Mesenchymal stem cell (in vitro differentiated cells and primary cell): Measurements from ENCODE around the gene PDAP1.

Source experiments
- DNase-seq: peaks from one replicate; pipeline ENCODE4 v3.0.0-alpha.2; 2013
- H2AFZ ChIP-seq: one replicate; pipeline ENCODE4 v1.6.1; 2013; ENCODE audit warnings: low read depth, mild to moderate bottlenecking, control low read depth, inconsistent platforms, low read length, moderate library complexity
- H2AK5ac ChIP-seq: 2 replicates; pipeline ENCODE4 v1.6.1; 2013; ENCODE audit warnings: low read length, moderate library complexity, mild to moderate bottlenecking, inconsistent platforms; ENCODE audit not compliant: severe bottlenecking
- H2BK120ac ChIP-seq: one replicate; pipeline ENCODE4 v1.6.1; 2013; ENCODE audit warnings: low read depth, mild to moderate bottlenecking, inconsistent platforms, low read length, moderate library complexity
- H2BK12ac ChIP-seq, 2 experiments: one replicate each; pipeline ENCODE4 v1.6.1; 2013; ENCODE audit warnings: inconsistent platforms in 2 of 2, low read length in 2 of 2, mild to moderate bottlenecking in 2 of 2, moderate library complexity in 2 of 2, control low read depth in 1 of 2
- H2BK15ac ChIP-seq: one replicate; pipeline ENCODE4 v1.6.1; 2013; ENCODE audit warnings: mild to moderate bottlenecking, low read depth, inconsistent platforms; ENCODE audit not compliant: poor library complexity, severe bottlenecking
- H2BK5ac ChIP-seq: 2 replicates; pipeline ENCODE4 v1.6.1; 2013; ENCODE audit warnings: low read depth, mild to moderate bottlenecking, low read length, control low read depth, inconsistent platforms; ENCODE audit not compliant: poor library complexity, severe bottlenecking
- H3K14ac ChIP-seq, 2 experiments: one replicate each; pipeline ENCODE4 v1.6.1; 2013; ENCODE audit warnings: inconsistent platforms in 2 of 2, low read length in 2 of 2, control low read depth in 1 of 2, mild to moderate bottlenecking in 1 of 2, moderate library complexity in 1 of 2
- H3K18ac ChIP-seq, 2 experiments: one replicate each; pipeline ENCODE4 v1.6.1; 2013; ENCODE audit warnings: inconsistent platforms in 2 of 2, low read length in 2 of 2, control low read depth in 1 of 2, low read depth in 1 of 2, mild to moderate bottlenecking in 1 of 2
- H3K23ac ChIP-seq, 2 experiments: one replicate each; pipeline ENCODE4 v1.6.1; 2013; ENCODE audit warnings: inconsistent platforms in 2 of 2, low read length in 2 of 2, mild to moderate bottlenecking in 2 of 2, moderate library complexity in 2 of 2, control low read depth in 1 of 2
- H3K27ac ChIP-seq: 2 replicates; pipeline ENCODE4 v1.5.1; 2013; ENCODE audit warnings: mild to moderate bottlenecking, moderate library complexity, low read length, control low read depth, inconsistent platforms; ENCODE audit not compliant: poor library complexity, severe bottlenecking
- H3K27me3 ChIP-seq, 2 experiments: 2 replicates each; pipeline versions ENCODE4 v1.6.1 to v1.7.0; 2013; ENCODE audit warnings: low read length in 2 of 2, mild to moderate bottlenecking in 2 of 2, moderate library complexity in 2 of 2, control low read depth in 1 of 2, inconsistent platforms in 1 of 2; ENCODE audit not compliant: control insufficient read depth in 1 of 2, insufficient read depth in 1 of 2
- H3K36me3 ChIP-seq, 2 experiments: 2 replicates each; pipeline versions ENCODE4 v1.6.1 to v1.7.0; 2013; ENCODE audit warnings: low read length in 2 of 2, control low read depth in 1 of 2, inconsistent platforms in 1 of 2, low read depth in 1 of 2, mild to moderate bottlenecking in 1 of 2; ENCODE audit not compliant: insufficient read depth in 2 of 2, control insufficient read depth in 1 of 2
- H3K4ac ChIP-seq, 2 experiments: one replicate each; pipeline ENCODE4 v1.6.1; 2013; ENCODE audit warnings: inconsistent platforms in 2 of 2, low read length in 2 of 2, mild to moderate bottlenecking in 2 of 2, moderate library complexity in 2 of 2, control low read depth in 1 of 2, low read depth in 1 of 2
- H3K4me1 ChIP-seq: 2 replicates; pipeline ENCODE4 v1.6.1; 2013; ENCODE audit warnings: low read depth, low read length, control low read depth; ENCODE audit not compliant: control insufficient read depth, insufficient read depth
- H3K4me2 ChIP-seq: 2 replicates; pipeline ENCODE4 v1.6.1; 2013; ENCODE audit warnings: low read length, mild to moderate bottlenecking, inconsistent platforms; ENCODE audit not compliant: poor library complexity, severe bottlenecking
- H3K4me3 ChIP-seq, 2 experiments: 2 replicates each; pipeline versions ENCODE4 v1.5.1 to v1.7.0; 2013; ENCODE audit warnings: low read length in 2 of 2, mild to moderate bottlenecking in 2 of 2, control low read depth in 1 of 2, low read depth in 1 of 2; ENCODE audit not compliant: insufficient read depth in 1 of 2
- H3K79me1 ChIP-seq: replicated peaks from 2 replicates; pipeline ENCODE4 v1.6.1; 2013; ENCODE audit warnings: mild to moderate bottlenecking, control low read depth, low read length, inconsistent platforms; ENCODE audit not compliant: poor library complexity, severe bottlenecking
- H3K9ac ChIP-seq: 2 replicates; pipeline ENCODE4 v1.7.0; 2013; ENCODE audit warnings: mild to moderate bottlenecking, low read length, moderate library complexity
- H3K9me3 ChIP-seq: 2 replicates; pipeline ENCODE4 v1.7.0; 2013; ENCODE audit warnings: mild to moderate bottlenecking, low read length; ENCODE audit not compliant: control insufficient read depth
- H4K8ac ChIP-seq: one replicate; pipeline ENCODE4 v1.6.1; 2013; ENCODE audit warnings: inconsistent platforms, mild to moderate bottlenecking, low read length, moderate library complexity
- H4K91ac ChIP-seq: one replicate; pipeline ENCODE4 v1.6.1; 2013; ENCODE audit warnings: mild to moderate bottlenecking, low read length, inconsistent platforms
- WGBS: methylation state at CpG from one replicate; pipeline ENCODE4 v1.1.7; 2013; ENCODE audit warnings: mixed read lengths; 5-methylcytosine and 5-hydroxymethylcytosine counted together

The PDAP1 gene

DNA sequence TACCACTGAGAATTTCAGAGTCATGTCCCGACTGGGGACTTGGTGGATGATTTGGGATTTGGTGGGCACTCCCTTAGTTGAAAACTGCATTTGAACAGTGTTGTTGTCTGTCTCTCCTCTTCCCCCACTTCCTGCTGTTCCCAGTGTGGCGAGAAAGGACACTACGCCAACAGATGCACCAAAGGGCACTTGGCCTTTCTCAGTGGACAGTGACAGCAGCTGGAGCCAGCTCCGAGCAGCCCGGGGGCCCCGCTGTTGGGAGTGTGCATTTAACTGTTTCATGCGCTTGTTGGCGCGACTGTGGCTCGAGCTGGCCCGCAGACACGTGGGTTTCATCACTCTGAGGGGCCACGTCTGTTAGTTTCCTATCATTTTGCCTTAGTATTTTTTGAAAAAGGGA lies 47.9 kb upstream of the PDAP1 start:
- 91% methylated on average over 13 of the region's 13 CpGs for WGBS

DNA sequence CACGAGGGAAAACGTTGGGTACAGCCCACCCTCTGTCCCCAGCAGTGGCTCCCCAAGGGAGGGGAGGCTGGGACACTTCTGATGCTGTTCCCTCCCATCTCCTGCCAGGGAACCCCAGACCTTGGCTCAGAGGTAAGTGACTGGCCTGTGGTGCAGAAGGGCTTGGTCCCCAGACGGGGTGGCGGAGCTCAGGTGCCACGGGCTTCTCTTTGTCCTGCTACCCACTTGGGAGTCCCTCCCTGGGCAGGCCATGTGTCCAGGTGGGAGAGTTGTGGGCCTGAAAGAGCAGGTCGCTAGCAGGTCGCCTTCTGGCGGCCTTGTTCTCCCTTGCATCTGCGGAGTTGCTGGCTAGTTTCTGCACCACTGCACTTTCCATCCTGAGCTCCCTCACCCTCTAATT lies 47.5 kb upstream of the PDAP1 start:
- 87% methylated on average over 8 of the region's 9 CpGs for whole genome bisulfite sequencing
- no peak overlapping the region for H2BK12ac ChIP-seq

More for the DNA sequence above, 47.9 kb upstream of the PDAP1 start:
- no peak for DNase-seq
- peaks cover 5% of the 10 kb centered on the region for H3K4me1 ChIP-seq
- H2BK12ac ChIP-seq = no peak overlapping the region
- no peak overlapping the region for H3K14ac ChIP-seq
- H3K36me3 ChIP-seq = peaks cover 83 to 93% of the 10 kb centered on the region in 2 experiments
- H3K4ac ChIP-seq = peak overlapping the region in 1 of 2 experiments; percentile 9
- H2BK5ac ChIP-seq = no peak overlapping the region
- H3K9ac ChIP-seq = no peak overlapping the region
- H3K18ac ChIP-seq = no peak overlapping the region
- no peak overlapping the region for H3K27ac ChIP-seq
- H3K23ac ChIP-seq = no peak overlapping the region
- H3K4me2 ChIP-seq = no peak overlapping the region
- H2AK5ac ChIP-seq = no peak overlapping the region
- H2BK120ac ChIP-seq = no peak overlapping the region
- H3K9me3 ChIP-seq = no peaks in the 10 kb centered on the region
- no peak overlapping the region for H3K4me3 ChIP-seq
- H3K27me3 ChIP-seq = no peaks in the 10 kb centered on the region
- H2BK15ac ChIP-seq = no peak overlapping the region
- peaks cover 39% of the 10 kb centered on the region for H3K79me1 ChIP-seq
- H4K8ac ChIP-seq = no peak overlapping the region
- no peak overlapping the region for H4K91ac ChIP-seq
- H2AFZ ChIP-seq = no peak overlapping the region

DNA sequence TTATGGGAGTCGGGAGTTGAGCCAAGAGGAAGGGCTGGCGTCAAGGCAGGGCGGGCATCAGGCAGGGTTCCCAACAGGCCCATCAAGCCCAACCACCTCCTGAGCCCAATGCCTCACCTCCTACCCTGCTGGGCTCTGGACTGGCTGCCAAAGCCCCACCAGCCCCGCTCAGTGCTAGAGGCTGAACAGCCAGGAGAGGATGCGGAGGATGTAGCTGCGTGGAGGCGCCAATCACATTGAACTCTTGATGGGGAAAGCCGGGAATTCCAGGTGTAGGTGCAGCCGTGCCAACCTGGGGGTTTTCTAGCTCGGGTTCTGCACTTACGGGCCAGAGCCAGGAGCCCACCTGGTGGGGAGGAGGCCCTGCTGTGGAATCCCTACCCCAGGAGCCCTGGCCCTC lies 44.7 kb upstream of the PDAP1 start:
- Histone ChIP-seq H3K27me3 (no peaks in the 10 kb centered on the region), H3K4me2 (no peak overlapping the region), H3K4ac (no peak overlapping the region), H2BK15ac (no peak overlapping the region), H3K36me3 (peaks cover 98 to 99% of the 10 kb centered on the region in 2 experiments), H2AK5ac (no peak overlapping the region), H2BK5ac (no peak overlapping the region), H3K9ac (no peak overlapping the region), H4K8ac (no peak overlapping the region), H3K4me3 (no peak overlapping the region), H3K18ac (no peak overlapping the region), H3K4me1 (peaks cover 5% of the 10 kb centered on the region), H4K91ac (no peak overlapping the region), H3K27ac (no peak overlapping the region), H3K23ac (no peak overlapping the region), H2BK12ac (no peak overlapping the region), H3K79me1 (peaks cover 61% of the 10 kb centered on the region), H2BK120ac (no peak overlapping the region), H2AFZ (no peak overlapping the region), H3K9me3 (no peaks in the 10 kb centered on the region), H3K14ac (no peak overlapping the region)
- 100% methylated on average over 11 of the region's 11 CpGs for WGBS
- no peak for DNase-seq

More for the DNA sequence above, 47.5 kb upstream of the PDAP1 start:
- Histone ChIP-seq H3K4me2 (no peak overlapping the region), H3K36me3 (peaks cover 87 to 96% of the 10 kb centered on the region in 2 experiments), H2AK5ac (no peak overlapping the region), H3K4me1 (peaks cover 5% of the 10 kb centered on the region), H2BK15ac (no peak overlapping the region), H3K23ac (no peak overlapping the region), H2AFZ (no peak overlapping the region), H3K18ac (no peak overlapping the region), H3K27ac (no peak overlapping the region), H3K9me3 (no peaks in the 10 kb centered on the region), H3K4ac (no peak overlapping the region), H3K14ac (no peak overlapping the region), H3K4me3 (no peak overlapping the region), H4K8ac (no peak overlapping the region), H4K91ac (no peak overlapping the region), H2BK120ac (no peak overlapping the region), H2BK5ac (no peak overlapping the region), H3K9ac (no peak overlapping the region), H3K27me3 (no peaks in the 10 kb centered on the region), H3K79me1 (peaks cover 42% of the 10 kb centered on the region)
- DNase-seq = no peak

DNA sequence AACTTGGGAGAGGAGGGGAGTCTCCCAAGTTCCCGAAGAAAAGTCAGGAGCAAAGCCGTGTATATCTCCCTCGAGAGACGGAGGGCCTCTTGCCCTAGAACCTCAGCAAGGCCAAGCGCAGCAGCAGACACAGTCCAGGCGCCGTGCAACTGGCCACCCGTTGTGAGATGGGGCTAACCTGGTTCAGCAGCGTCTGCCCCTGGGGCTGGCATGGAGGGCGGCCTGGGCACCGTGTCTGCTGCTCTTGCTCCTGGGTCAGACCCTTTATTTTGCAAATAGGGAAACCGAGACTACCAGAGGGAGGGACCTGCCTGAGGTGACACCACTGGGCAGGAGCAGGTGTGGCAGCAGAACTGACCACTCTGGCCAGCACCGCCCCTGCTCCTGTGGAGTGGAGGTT lies 44.1 kb upstream of the PDAP1 start:
- Histone ChIP-seq H3K27me3 (no peaks in the 10 kb centered on the region), H3K4ac (no peak overlapping the region), H3K14ac (no peak overlapping the region), H2AFZ (no peak overlapping the region), H4K91ac (no peak overlapping the region), H3K9me3 (no peaks in the 10 kb centered on the region), H2BK12ac (no peak overlapping the region), H3K23ac (no peak overlapping the region), H2BK5ac (no peak overlapping the region), H2BK15ac (no peak overlapping the region), H3K4me1 (peaks cover 8% of the 10 kb centered on the region), H3K36me3 (peaks cover 98 to 99% of the 10 kb centered on the region in 2 experiments), H2BK120ac (no peak overlapping the region), H3K4me2 (no peak overlapping the region), H3K18ac (no peak overlapping the region), H3K4me3 (no peak overlapping the region), H3K79me1 (peaks cover 65% of the 10 kb centered on the region), H3K27ac (no peak overlapping the region), H3K9ac (no peak overlapping the region), H4K8ac (no peak overlapping the region), H2AK5ac (no peak overlapping the region)
- WGBS = 94% methylated on average over 13 of the region's 13 CpGs
- DNase-seq = no peak
